ENCODE data around the gene ROR1.

DNA sequence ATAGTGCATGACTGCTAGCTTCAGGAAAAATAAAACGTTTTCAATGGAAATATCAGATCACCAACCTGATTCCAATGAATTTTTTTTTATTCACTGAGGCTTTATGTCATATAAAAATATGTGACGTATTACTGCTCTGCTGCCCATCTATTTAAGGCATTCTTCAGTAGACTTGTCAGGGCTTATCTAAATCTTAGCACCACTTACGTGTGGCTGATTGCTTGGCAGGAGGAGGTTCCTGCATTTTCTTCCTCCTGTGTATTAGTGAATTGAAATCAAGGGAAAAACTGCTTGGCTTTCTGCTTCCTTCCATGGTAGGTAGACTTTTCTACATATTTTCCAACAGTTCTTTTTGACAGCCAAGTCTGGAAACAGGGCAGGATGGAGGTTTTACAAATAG is 80.3 kb downstream of the ROR1 start:
- TF ChIP-seq, protein P1, sequence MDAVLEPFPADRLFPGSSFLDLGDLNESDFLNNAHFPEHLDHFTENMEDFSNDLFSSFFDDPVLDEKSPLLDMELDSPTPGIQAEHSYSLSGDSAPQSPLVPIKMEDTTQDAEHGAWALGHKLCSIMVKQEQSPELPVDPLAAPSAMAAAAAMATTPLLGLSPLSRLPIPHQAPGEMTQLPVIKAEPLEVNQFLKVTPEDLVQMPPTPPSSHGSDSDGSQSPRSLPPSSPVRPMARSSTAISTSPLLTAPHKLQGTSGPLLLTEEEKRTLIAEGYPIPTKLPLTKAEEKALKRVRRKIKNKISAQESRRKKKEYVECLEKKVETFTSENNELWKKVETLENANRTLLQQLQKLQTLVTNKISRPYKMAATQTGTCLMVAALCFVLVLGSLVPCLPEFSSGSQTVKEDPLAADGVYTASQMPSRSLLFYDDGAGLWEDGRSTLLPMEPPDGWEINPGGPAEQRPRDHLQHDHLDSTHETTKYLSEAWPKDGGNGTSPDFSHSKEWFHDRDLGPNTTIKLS (IDR thresholded peaks at IDR 0.05; ENCODE audit: borderline replicate concordance, low read depth), result no peak
- TF ChIP-seq, protein P2, sequence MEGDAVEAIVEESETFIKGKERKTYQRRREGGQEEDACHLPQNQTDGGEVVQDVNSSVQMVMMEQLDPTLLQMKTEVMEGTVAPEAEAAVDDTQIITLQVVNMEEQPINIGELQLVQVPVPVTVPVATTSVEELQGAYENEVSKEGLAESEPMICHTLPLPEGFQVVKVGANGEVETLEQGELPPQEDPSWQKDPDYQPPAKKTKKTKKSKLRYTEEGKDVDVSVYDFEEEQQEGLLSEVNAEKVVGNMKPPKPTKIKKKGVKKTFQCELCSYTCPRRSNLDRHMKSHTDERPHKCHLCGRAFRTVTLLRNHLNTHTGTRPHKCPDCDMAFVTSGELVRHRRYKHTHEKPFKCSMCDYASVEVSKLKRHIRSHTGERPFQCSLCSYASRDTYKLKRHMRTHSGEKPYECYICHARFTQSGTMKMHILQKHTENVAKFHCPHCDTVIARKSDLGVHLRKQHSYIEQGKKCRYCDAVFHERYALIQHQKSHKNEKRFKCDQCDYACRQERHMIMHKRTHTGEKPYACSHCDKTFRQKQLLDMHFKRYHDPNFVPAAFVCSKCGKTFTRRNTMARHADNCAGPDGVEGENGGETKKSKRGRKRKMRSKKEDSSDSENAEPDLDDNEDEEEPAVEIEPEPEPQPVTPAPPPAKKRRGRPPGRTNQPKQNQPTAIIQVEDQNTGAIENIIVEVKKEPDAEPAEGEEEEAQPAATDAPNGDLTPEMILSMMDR (IDR thresholded peaks at IDR 0.05 in 2 of 3, conservative IDR thresholded peaks at IDR 0.05 in 1 of 3; ENCODE audit: insufficient read depth in 2 of 3, low read depth in 1 of 3, low read length in 3 of 3), result no peak
- no peak for TF ChIP-seq HOXB6 (CRISPR knock-in tag; IDR thresholded peaks at IDR 0.05; ENCODE audit: borderline replicate concordance)
- TF ChIP-seq ZBTB8A (IDR thresholded peaks at IDR 0.05; ENCODE audit: partially characterized antibody), result no peak
- no peak for TF ChIP-seq EGR1 (conservative IDR thresholded peaks at IDR 0.05)
- TF ChIP-seq SNIP1 (IDR thresholded peaks at IDR 0.05; ENCODE audit: low read depth), result no peak
